Measurements from ENCODE around the gene HCAR1.
"Not testable (repeated sequence)": the region's sequence is repeated elsewhere in the genome, so short reads cannot be mapped to it uniquely, and the experiment has no call there.

HCAR1 gene, protein sequence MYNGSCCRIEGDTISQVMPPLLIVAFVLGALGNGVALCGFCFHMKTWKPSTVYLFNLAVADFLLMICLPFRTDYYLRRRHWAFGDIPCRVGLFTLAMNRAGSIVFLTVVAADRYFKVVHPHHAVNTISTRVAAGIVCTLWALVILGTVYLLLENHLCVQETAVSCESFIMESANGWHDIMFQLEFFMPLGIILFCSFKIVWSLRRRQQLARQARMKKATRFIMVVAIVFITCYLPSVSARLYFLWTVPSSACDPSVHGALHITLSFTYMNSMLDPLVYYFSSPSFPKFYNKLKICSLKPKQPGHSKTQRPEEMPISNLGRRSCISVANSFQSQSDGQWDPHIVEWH

DNA sequence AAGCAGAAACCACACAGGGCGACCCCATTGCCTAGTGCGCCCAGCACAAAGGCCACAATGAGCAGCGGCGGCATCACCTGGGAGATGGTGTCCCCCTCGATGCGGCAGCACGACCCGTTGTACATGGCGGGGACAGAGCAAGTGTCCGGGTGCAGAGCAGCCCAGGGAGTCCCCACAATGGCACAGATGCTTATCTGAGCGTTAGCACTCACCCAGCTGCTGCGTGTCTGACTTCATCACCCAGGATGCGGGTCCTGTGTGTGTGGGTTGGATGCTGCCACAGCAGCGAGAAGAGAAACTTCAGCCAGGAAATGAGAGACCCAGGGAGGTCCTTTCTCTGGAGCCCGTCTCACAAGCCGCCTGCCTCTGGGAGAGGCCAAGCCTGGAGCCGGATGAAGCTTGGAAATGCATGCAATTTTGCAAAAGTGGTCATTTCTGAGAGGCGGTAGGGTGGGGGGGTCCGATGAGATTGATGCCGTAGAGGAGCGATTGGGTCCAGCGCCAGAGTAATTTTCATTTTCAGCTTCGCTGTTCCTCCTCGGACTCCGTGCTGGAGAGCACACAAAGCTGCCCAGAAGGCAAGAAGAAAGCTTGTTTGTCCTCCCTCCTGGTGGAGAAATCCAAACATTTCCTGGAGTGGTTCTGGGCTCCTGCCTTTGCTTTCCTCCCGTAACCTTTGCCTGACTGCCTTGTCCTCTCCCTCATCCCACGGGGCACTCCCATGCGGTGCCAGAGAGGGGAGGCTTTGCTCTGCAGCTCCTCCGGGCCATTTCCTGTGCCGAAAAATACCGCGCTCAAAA, at the start of gene HCAR1:
Gene HCAR1 (minus strand): TSS at position 630 of the 800 bp plus-strand sequence. CDS start 505 bp downstream, at position 125.
- no peak for DNase-seq (ENCODE audit: low read depth)

DNA sequence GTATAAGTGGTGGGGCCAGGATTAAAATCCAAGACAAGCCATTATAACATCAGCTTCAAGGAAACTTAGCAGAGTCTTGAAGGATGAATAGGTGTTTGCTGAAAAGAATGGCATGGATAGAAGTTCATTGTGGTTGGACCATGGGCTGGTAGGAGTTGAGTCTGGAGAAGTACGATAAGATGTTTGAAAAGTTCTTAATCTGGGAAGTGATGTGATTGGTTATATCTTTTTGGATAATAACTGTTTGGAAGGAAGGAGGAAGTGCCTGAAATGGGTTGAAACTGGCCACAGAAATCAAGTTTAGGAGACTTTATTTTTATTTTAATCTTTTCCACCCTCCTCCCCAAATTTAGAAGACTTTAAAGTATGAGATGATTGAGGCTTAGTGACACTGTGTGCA, 26.9 kb upstream of the HCAR1 start:
- DNase-seq (ENCODE audit: low read depth), result no peak

DNA sequence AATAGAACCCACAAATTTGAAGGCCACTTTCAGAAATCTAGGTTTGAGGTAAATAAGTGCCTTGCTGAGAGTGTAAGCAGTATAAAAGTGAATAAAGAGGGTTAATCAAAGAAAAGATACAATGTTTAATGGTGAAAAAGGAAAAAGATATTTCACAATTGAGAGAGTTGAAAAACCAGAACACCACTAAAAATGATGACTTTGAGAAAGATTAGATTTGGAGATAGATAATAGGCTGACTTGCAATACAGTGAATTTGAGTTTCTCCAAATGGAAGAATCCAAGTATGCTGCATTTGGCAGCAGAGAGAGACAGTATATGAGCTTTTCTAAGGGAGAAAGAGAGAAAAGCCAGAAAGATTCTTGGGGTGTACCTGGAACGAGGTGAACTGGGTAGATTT, 24.1 kb upstream of the HCAR1 start:
- no peak for DNase-seq (ENCODE audit: low read depth)

DNA sequence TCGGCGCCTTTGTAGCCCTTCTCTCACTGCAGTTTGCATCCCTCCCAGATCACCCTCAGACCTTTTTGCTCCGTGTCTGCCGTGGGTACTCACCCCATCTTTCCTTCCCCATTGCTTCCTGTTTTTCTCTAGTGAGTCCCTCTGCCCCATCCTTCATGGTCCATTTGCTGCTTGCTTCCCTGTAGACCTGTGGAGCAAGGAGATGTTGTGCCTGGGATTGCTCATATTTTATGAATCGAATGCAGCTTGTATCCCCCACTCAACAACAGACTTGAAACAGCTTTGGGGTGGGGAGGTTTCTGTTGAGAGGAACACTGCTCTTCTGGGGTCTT, 22.6 kb upstream of the HCAR1 start:
- no peak for DNase-seq (ENCODE audit: low read depth)

DNA sequence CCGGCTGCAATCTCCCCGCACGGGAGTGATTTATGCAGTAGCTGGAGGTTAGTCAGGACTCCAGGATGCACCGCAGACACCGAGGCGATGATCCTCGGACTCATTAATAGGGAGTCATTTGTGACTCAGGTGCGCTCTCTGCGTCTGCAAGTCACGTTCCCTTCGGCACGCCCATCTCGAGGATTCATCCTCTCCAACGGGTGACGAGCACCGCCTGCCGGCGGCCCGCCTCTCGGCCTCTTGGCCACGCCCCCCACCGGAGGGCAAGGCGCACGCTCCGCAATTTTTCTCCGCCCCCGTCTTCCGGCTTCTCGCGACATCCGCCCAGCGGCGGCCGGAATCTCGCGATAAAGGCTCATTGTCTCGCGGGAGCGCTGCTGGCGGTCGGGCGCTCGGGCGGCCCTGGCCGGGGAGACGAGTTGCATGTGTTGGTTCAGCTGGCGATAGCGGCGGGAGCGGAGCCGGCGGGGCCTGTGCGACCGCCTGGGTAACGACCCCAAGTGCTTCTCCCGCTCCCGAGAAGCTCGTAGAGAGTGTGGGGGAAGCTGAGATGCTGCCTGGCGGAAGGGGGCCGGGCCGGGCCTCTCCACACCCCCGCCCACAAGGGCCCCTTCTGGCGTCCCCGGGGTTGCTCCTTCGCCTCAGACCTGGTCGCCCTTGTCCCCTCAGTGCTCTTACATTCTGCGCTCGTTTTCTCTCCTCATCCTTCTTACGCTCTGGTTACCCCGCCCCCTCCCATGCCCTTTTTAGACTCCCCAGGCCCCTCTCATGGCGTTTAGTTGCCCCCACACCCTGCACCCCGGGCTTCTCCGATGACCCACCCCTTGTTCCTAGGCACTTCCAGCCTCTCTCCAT, 22.0 kb upstream of the HCAR1 start, which contains the start of gene DENR:
Gene DENR (plus strand): TSS at position 361 of the 855 bp plus-strand sequence. CDS start 878 bp downstream, outside the sequence.
- peak; percentile 92 for DNase-seq (ENCODE audit: low read depth)

DNA sequence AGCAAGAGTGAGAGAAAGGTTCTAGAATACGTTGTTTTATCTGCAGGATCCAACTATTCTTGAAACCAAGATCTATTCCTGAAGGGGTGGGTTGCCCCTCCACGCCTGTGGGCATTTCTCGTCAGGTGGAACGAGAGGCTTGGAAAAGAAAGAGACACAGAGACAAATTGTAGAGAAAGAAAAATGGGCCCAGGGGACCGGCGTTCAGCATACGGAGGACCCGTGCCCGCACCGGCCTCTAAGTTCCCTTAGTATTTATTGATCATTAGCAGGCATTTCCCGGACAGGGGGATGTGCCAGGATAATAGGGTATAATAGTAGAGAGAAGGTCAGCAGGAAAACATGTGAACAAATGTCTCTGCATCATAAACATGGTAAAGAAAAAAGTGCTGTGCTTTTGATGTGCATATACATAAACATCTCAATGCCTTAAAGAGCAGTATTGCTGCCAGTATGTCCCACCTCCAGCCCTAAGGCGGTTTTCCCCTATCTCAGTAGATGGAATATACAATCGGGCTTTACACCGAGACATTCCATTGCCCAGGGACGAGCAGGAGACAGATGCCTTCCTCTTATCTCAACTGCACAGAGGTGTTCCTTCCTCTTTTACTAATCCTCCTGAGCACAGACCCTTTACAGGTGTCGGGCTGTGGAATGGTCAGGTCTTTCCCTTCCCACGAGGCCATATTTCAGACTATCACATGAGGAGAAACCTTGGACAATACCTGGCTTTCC, 20.3 kb upstream of the HCAR1 start:
- not testable (repeated sequence) for DNase-seq (ENCODE audit: low read depth)

DNA sequence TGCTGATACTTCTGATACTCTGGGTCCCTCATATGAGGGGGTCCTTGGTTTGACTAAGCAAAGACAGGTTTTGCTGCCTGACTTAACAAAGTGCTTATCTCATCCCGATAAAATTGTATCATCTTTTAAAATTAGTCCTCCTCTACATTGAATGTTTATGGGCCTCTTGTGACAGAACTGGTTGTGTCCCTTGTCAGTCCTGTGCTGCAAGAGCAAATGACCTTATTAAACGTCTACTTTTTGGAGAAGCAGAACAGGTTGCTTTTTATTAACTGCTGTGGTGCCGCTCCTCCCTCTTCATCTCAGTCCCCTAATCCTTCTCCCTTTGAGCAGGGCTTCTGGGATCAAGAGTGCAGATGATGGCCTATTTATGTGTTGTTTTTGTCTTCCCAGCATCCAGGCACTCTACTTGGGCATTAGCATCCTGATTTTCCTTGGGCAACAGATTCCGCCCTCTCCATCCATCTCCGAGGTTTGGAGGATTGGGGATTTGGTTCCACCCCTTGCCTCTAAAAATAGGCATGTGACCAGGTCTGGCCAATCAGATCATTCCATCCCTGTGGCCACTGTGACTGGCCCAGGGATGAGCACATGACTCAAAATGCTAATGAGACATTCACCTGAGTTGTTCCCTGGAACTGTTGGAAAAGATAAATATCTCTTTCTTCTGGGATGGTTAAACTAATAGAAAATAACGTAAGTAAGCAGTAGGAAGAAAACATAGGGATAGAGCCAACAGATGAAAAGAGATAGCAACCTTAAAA, 19.1 kb upstream of the HCAR1 start:
- no peak for DNase-seq (ENCODE audit: low read depth)

DNA sequence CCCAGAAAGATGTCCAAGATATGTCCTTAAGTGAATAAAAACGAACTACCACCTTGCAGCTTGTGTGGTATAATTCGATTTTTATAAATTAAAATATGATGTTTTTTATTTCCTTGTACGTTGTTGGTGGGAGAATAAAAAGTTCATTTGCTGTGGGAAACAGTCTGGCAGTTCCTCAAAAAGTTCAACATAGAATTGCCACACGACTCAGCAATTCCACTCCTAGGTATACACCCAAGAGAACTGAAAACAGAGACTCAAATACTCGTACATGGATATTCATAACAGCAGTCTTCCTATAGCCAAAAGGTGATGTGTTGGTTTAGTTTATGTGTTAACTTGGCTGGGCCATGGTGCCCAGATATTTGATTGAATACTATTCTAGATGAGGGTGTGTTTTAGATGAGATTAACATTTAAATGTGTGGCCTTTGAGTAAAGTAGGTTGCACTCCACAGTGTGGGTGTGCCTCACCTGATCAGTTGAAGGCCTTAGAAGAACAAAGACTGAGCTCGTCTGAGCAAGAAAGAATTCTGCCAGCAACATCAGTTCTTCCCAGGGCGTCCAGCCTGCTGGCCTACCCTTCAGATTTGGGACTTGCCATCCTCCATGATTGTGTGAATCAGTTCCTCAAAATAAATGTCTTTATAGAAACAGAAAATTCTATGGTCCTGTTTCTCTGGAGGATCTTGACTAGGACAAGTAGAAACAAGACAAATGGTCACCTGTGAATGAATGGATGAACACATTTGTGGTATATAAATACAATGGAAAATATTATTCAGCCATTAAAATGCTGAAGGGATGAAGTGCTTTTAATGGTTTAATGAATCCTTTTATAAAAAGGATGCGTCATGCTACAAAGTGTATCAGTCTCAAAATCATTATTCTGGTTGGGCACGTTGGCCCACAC, 16.8 kb upstream of the HCAR1 start:
- DNase-seq (ENCODE audit: low read depth), result no peak

DNA sequence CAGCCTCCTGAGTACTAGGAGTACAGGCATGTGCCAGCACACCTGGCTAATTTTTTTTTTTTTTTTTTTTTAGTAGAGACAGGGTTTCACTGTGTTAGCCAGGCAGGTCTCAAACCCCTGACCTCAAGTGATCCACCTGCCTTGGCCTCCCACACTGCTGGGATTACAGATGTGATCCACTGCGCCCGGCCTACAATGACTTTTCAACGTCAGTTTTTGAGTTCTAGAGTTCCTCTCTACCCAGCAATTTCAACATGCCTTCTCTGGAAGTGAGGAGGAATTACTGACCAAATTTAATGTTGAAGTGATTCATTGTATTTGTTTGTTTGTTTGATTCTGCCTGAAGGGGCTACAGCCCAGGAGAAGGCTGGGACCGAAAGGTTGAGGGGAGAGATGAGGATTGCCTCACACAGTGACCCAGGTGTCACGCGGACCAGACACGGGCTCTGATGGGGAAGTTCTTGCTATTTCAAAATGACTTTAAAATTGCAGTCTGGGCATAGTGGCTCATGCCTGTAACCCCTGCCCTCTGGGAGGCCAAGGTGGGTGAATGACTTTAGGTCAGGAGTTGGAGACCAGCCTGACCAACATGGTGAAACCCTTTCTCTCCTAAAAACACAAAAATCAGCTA, 13.4 kb upstream of the HCAR1 start:
- no peak for DNase-seq (ENCODE audit: low read depth)

DNA sequence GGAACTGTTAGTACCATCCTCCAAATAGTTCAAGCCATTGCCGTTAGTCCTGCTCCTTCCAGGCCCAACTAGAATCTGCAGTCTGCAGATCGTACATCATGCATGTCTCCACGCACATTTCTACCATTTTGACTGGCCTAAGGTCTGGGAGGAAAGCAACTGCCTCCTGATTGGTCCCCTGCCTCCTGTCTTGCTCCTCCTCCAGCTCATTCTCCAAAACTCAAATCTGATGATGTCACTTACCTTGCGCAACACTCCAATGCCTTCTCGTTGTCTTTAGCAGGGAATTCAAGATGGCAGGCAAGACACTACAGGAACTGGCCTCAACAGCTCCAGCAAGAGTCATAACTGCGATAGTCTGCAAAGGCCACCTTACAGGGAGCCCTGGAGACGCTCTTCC, 9.7 kb upstream of the HCAR1 start:
- DNase-seq (ENCODE audit: low read depth), result no peak

DNA sequence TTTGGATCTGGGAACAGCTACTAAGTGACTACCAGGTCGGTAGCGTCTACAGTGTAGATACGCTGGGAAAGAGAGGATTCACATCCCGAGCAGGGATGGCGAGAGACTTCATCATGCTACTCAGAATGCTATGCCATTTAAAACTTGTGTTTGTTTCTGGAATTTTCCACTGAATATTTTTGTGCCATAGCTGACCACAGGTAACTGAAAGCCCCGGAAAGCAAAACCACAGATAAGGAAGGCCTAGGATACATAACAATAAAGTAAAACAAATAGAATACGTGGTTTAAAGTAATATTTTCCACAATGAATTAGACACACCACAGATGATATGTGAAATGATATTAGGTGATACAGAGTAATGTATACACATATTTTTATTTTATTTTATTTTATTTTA, 7.9 kb upstream of the HCAR1 start:
- no peak for DNase-seq (ENCODE audit: low read depth)

DNA sequence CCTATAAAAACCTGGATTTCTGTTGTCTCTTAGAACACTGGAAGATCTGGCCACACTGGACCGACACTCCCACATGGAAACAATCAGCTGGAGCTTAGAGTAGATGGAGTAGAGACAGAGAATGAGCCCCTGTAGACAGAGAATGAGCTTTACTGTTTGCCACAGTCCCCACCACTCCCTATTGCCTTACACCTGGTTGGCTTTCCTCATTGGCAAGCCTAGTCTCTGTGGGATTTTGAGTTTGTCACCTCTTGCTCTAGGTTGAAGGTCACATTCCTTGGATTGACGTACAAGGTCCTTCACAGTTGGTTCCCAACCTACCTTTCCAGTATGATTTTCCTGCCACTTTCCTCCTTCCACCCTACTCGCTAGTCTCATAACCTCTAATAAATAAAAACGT, 2.0 kb upstream of the HCAR1 start:
- no peak for DNase-seq (ENCODE audit: low read depth)

DNA sequence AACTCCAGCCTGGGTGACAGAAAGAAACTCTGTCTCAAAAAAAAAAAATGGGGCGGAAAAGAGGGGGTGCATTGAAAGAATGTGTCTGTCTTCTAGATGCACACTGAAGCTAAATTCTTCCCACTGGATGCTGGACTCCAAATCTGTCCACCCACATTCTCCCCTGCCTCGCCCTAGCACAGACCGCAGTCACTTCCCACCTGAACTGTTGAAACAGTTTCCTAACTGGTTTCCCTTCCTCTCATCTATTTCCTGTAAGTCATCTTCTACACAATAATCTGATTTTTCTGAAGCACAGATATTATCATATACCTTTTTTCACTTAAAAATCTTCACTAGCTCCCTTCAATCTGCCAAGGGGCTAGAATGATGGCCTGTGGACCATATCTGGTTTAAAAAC, 1.5 kb upstream of the HCAR1 start:
- no peak for DNase-seq (ENCODE audit: low read depth)

DNA sequence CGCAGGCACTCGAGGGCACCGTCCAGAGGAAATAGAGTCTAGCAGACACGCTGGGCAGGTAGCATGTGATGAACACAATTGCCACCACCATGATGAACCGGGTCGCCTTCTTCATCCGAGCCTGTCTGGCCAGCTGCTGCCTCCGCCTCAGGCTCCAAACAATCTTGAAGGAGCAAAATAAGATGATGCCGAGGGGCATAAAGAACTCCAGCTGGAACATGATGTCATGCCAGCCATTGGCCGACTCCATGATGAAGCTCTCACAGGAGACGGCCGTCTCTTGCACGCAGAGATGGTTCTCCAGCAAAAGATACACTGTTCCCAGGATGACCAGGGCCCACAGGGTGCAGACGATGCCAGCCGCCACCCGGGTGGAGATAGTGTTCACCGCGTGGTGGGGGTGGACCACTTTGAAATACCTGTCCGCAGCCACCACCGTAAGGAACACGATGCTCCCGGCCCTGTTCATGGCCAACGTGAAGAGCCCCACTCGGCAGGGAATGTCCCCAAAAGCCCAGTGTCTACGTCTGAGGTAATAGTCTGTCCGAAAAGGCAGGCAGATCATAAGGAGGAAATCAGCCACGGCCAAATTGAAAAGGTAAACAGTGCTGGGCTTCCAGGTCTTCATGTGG, 945 bp downstream of the HCAR1 start:
- no peak for DNase-seq (ENCODE audit: low read depth)

DNA sequence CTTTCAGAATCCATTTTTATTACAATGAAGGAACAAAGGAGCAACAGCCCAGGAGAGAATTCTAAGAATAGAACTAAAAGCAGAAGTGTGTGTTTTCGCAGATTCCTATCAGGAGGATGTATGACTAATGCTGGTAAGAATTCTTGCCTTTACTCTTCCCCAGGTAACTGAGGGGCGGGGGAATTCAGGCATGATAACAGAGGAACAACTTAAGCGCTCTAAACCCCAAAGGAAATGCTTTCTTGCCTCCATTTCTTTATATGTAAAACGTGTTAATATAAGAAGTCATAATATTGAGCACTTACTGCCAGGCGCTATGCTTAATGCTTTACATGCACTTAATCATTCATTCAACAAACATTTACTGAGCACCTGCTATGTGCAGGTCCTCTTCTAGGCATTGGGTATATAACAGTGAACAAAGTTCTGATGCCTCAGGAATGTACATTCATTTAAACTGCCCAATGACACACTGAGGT, 4.5 kb downstream of the HCAR1 start:
- DNase-seq (ENCODE audit: low read depth), result no peak

DNA sequence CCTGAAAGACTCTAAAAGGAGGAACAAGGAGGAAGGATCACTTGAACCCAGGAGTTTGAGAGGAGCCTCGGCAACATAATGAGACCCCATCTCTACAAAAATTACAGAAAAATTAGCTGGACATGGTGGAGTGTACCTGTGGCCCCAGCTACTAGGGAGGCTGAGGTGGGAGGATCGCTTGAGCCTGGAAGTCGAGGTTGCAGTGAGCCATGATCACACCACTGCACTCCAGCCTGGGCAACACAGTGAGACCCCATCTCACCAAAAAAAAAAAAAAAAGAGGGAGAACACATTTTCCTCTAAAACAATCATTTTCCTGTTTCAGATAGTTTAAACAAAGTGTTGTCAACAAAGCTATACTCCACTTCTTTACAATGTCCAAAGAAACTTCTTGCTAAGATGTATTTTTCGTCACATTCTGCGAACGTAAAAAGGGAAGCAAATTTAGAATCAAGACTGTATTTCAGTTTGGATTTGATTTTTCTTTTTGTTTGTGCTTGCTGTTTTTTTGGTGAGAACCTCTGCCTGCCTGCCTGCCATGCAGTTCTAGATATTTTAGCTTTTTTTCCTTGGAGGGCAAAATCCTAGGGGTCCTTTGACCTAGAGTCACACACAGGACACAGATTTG, 5.1 kb downstream of the HCAR1 start:
- no peak for DNase-seq (ENCODE audit: low read depth)

DNA sequence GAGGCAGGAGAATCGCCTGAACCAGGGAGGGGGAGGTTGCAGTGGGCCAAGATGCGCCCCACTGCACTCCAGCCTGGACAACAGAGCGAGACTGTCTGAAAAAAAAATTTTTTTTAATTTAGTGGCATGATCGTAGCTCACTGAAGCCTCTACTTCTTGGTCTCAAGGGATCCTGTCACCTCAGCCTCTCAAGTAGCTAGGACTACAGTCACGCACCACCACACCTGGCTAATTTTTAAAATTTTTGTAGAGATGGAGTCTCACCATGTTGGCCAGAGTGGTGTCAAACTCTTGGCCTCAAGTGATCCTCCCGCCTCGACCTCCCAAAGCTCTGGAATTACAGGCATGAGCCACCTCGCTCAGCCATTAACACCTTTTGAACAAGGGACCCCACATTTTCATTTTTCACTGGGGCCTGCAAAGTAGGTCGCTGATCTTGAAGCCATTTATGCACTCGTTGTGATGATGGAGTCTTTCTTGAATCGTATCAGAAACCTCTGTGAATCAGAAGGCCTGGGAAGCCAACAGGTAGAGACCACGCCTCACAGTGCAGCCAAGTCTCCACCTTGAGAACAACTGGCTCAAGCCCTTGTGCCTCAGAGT, 5.9 kb downstream of the HCAR1 start:
- no peak for DNase-seq (ENCODE audit: low read depth)

DNA sequence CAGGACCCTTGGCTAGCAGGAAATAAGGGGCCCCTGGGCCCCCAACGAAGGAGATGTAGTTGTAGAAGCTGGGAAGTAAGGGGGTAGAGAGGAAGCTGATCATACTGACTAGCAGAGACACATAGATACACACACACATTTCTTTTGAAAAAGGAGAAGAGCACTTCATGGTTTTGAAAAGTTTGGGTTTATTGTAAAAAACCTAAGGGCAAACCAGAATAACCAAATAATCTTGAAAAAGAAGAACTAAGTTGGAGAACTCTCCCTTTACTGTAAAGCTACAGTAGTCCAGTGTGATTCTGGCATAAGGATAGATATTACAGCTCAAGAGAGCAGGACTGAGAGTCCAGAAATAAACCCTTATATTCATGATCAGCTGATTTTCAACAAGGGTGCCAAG, 8.3 kb downstream of the HCAR1 start:
- DNase-seq (ENCODE audit: low read depth), result no peak

Data from GM04504 (cell line).